ENCODE results near the gene TRIM43.
"Not testable (repeated sequence)": the region's sequence is repeated elsewhere in the genome, so short reads cannot be mapped to it uniquely, and the experiment has no call there.

The TRIM43 gene

GRCh38 chr2:95642360-95642759 lies 50.6 kb downstream of the TRIM43 start:
- not testable (repeated sequence) for DNase-seq

GRCh38 chr2:95642951-95643350 lies 51.1 kb downstream of the TRIM43 start:
- DNase-seq = not testable (repeated sequence)

- DNase-seq = not testable (repeated sequence)
Observed at GRCh38 chr2:95645312-95645711, 53.5 kb downstream of the TRIM43 start.

DNA sequence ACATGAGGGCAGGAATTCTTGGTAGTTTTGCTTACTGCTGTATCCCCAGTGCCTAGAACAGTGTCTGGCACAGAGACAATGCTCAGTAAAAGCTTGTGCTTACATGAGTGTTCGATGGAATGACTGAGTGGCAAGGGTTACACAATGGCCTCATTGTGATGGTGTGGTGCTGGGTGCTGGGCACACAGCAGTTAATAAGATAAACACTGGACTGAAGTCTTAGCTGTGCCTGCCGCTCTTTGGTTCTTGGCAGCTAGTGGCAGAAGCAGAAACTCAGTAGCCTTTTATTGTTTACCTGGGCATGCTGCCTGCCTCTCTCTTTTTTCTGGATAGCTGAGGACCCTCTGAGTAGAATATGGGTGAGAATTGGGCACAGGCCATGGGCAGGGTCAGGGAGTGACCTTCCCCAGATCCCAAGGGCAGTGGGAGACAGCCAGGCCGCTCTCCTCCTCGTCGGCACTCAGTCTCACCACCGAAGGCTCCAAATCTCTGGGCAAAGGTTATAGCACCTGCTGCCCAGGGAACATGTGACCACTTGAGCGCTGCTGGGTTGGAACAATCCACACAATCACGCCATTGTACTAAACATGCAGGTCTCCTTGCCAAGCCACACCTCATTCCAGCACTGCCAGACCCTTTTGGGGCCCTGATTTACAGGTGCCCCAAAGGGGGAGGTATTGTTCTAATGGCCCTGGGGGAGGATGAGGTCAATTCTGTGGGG lies 54.6 kb downstream of the TRIM43 start:
- not testable (repeated sequence) for DNase-seq

DNA sequence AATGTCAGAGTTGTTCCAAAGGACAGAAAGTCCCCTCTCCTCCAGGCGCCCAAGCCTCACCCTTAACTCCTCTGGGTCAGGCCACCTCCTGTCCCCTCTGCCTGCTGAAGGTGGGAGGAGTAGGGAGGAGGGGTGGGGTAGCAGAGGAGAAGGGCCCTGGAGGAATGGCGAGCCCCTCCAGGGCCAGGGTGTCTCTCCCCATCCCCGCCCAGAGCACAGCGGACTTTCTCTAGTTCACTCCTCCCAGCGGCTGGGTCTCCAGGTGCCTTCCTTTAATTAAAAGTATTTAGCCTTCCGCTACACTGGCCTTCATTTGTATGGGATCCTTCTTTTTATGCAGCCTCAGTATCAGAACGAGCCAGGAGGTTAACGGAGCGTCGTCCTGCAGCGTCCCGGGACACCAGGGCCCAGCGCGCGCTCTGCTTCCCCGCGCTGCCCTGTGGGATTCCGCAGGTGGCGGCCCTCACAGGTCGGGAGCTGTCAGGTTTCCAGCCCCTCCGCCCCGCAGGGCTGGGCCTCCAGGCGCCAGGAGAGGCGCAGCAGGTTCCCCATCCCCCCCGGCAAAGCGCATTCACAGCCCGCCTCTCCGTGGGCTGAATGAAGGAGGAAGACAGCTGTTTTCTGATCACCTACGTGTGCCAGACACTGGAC lies 57.2 kb downstream of the TRIM43 start:
- not testable (repeated sequence) for DNase-seq

Measured in NCI-H226 (cell line).